HepG2 (cell line): ENCODE measurements around the gene AADACL4. TPM values are rescaled to one million over a fixed set of nuclear protein-coding genes. Genes with fewer than 3 reads are reported as not detected.
A peak's percentile ranks its signal among the peaks of the same experiment; 100 is the strongest.

Source experiments
- CCAR2 ChIP-seq: fragments of 200-400 bp; formaldehyde crosslinking; optimal IDR thresholded peaks from 2 replicates; pipeline ENCODE3; 2018; ENCODE audit warnings: low read depth, mild to moderate bottlenecking, low read length, moderate library complexity
- CCDC6 ChIP-seq: sonication (generic); formaldehyde crosslinking; IDR thresholded peaks from 2 replicates; pipeline ENCODE4 v1.8.1; 2022; ENCODE audit warnings: mild to moderate bottlenecking, missing genetic modification reagents, moderate library complexity
- DNMT1 ChIP-seq: sonication (generic); formaldehyde crosslinking; IDR thresholded peaks from 2 replicates; pipeline ENCODE4 v1.5.1; 2020; ENCODE audit warnings: mild to moderate bottlenecking, missing genetic modification reagents
- GMEB2 ChIP-seq: IDR thresholded peaks from 2 replicates; pipeline ENCODE4 v1.6.1; 2016; ENCODE audit warnings: missing biosample characterization, missing genetic modification reagents, low read depth
- HDAC1 ChIP-seq: sonication (generic); formaldehyde crosslinking; IDR thresholded peaks from 2 replicates; pipeline ENCODE4 v1.5.1; 2020; ENCODE audit warnings: mild to moderate bottlenecking, missing genetic modification reagents
- MED8 ChIP-seq: sonication (generic); formaldehyde crosslinking; IDR thresholded peaks from 2 replicates; pipeline ENCODE4 v1.8.1; 2023; ENCODE audit warnings: mild to moderate bottlenecking, missing genetic modification reagents; ENCODE audit not compliant: insufficient replicate concordance
- MTA1 ChIP-seq: sonication (generic); formaldehyde crosslinking; IDR thresholded peaks from 2 replicates; pipeline ENCODE4 v1.4.0; 2020; ENCODE audit warnings: missing genetic modification reagents, mild to moderate bottlenecking, borderline replicate concordance
- NONO ChIP-seq, 2 experiments: fragments of 450-650 bp in 1 of 2; sonication (generic) in 1 of 2; formaldehyde crosslinking in 1 of 2; IDR thresholded peaks in 1 of 2; conservative IDR thresholded peaks in 1 of 2; 2 replicates each; pipeline versions ENCODE4 v1.6.1 to v1.8.0; 2017 to 2022; ENCODE audit warnings: mild to moderate bottlenecking in 1 of 2, missing genetic modification reagents in 1 of 2, moderate library complexity in 1 of 2
- PRMT3 ChIP-seq: sonication (generic); formaldehyde crosslinking; IDR thresholded peaks from 2 replicates; pipeline ENCODE4 v1.8.1; 2022; ENCODE audit warnings: low read depth, mild to moderate bottlenecking, moderate library complexity, missing genetic modification reagents, borderline replicate concordance
- RCOR2 ChIP-seq: IDR thresholded peaks from 2 replicates; pipeline ENCODE4 v1.6.1; 2016; ENCODE audit warnings: missing biosample characterization, missing genetic modification reagents
- SSRP1 ChIP-seq: IDR thresholded peaks from 2 replicates; pipeline ENCODE4 v1.6.1; 2016; ENCODE audit warnings: control low read depth
- THAP8 ChIP-seq: sonication (generic); formaldehyde crosslinking; IDR thresholded peaks from 2 replicates; pipeline ENCODE4 v1.5.1; 2020; ENCODE audit warnings: missing genetic modification reagents, mild to moderate bottlenecking, borderline replicate concordance
- ZBTB20 ChIP-seq: sonication (generic); formaldehyde crosslinking; IDR thresholded peaks from 2 replicates; pipeline ENCODE4 v1.8.1; 2023; ENCODE audit warnings: missing genetic modification reagents, low read depth, mild to moderate bottlenecking, borderline replicate concordance
- ZFX ChIP-seq: sonication (generic); formaldehyde crosslinking; IDR thresholded peaks from 2 replicates; pipeline ENCODE4 v1.4.0; 2020; ENCODE audit warnings: mild to moderate bottlenecking, low read depth, missing genetic modification reagents, moderate library complexity
- ZNF160 ChIP-seq: sonication (generic); formaldehyde crosslinking; IDR thresholded peaks from 2 replicates; pipeline ENCODE4 v1.8.0; 2022; ENCODE audit warnings: mild to moderate bottlenecking, inconsistent platforms, missing genetic modification reagents
- ZNF530 ChIP-seq: sonication (generic); formaldehyde crosslinking; IDR thresholded peaks from 2 replicates; pipeline ENCODE4 v1.5.0; 2020; ENCODE audit warnings: low read depth, mild to moderate bottlenecking, missing genetic modification reagents
- ZNF619 ChIP-seq: sonication (generic); formaldehyde crosslinking; IDR thresholded peaks from 2 replicates; pipeline ENCODE4 v1.4.0; 2020; ENCODE audit warnings: mild to moderate bottlenecking, missing genetic modification reagents
- ZSCAN9 ChIP-seq: IDR thresholded peaks from 2 replicates; pipeline ENCODE4 v1.6.1; 2016; ENCODE audit warnings: borderline replicate concordance
- polyA plus RNA-seq, 8 experiments: library from polyadenylated mRNA; depleted of rRNA in 3 of 8; stranded (reverse) in 7 of 8; unstranded in 1 of 8; fragments of >200 nt; fragmentation: Illumina TruSeq in 4 of 8; extraction: Trizol in 4 of 8; gene quantifications; 2 replicates each; pipeline versions ENCODE4 v1.2.1 to v1.2.3, GENCODE V29; 2011 to 2016; ENCODE audit warnings: low read depth in 4 of 8, missing spikeins in 1 of 8, mixed read lengths in 1 of 8; ENCODE audit not compliant: insufficient read depth in 1 of 8
- total RNA-seq, 5 experiments: library from RNA; depleted of rRNA; stranded (reverse); fragments of >200 nt; fragmentation: Illumina TruSeq; extraction: Trizol; gene quantifications; 2 replicates each; pipeline ENCODE4 v1.2.3, GENCODE V29; 2016; ENCODE audit warnings: low read depth in 1 of 5
- TF ChIP-seq, protein P1 (sequence below): sonication (generic); formaldehyde crosslinking; IDR thresholded peaks from 2 replicates; pipeline ENCODE4 v1.4.0; 2020; ENCODE audit warnings: mild to moderate bottlenecking, missing genetic modification reagents, borderline replicate concordance
- TF ChIP-seq, protein P2 (sequence below): IDR thresholded peaks from 2 replicates; pipeline ENCODE4 v1.6.1; 2016
- TF ChIP-seq, protein P3 (sequence below): sonication (generic); formaldehyde crosslinking; IDR thresholded peaks from 2 replicates; pipeline ENCODE4 v1.4.0; 2020; ENCODE audit warnings: mild to moderate bottlenecking, low read depth, missing genetic modification reagents
- TF ChIP-seq, protein P4 (sequence below): sonication (generic); formaldehyde crosslinking; IDR thresholded peaks from 2 replicates; pipeline ENCODE4 v1.5.0; 2020; ENCODE audit warnings: missing genetic modification reagents

The AADACL4 gene
- total and polyA plus RNA-seq, 2 of the 13 experiments (the other 11 are each of a cell fraction or from before 2014, with no cell fraction given) = not detected

- TF ChIP-seq CCDC6 (CRISPR knock-in tag) (peak; percentile 68; the same call in 1 of the 2 replicates), GMEB2 (CRISPR knock-in tag) (no peak), NONO (IDR thresholded peaks at IDR 0.05) (no peak), NONO (CRISPR knock-in tag; conservative IDR thresholded peaks at IDR 0.05) (peak; percentile 69; the same call in 1 of the 2 replicates), ZSCAN9 (no peak), MTA1 (CRISPR knock-in tag) (no peak; the same call in 1 of the 2 replicates), ZNF619 (CRISPR knock-in tag) (no peak), ZNF530 (CRISPR knock-in tag) (no peak), ZNF160 (CRISPR knock-in tag) (no peak), HDAC1 (CRISPR knock-in tag) (peak; percentile 18; the same call in 1 of the 2 replicates), ZFX (CRISPR knock-in tag) (peak; percentile 65), THAP8 (CRISPR knock-in tag) (no peak), CCAR2 (no peak), RCOR2 (CRISPR knock-in tag) (no peak), SSRP1 (no peak), DNMT1 (no peak), ZBTB20 (CRISPR knock-in tag) (no peak), PRMT3 (no peak), MED8 (CRISPR knock-in tag) (peak; percentile 67)
- TF ChIP-seq, protein P1, sequence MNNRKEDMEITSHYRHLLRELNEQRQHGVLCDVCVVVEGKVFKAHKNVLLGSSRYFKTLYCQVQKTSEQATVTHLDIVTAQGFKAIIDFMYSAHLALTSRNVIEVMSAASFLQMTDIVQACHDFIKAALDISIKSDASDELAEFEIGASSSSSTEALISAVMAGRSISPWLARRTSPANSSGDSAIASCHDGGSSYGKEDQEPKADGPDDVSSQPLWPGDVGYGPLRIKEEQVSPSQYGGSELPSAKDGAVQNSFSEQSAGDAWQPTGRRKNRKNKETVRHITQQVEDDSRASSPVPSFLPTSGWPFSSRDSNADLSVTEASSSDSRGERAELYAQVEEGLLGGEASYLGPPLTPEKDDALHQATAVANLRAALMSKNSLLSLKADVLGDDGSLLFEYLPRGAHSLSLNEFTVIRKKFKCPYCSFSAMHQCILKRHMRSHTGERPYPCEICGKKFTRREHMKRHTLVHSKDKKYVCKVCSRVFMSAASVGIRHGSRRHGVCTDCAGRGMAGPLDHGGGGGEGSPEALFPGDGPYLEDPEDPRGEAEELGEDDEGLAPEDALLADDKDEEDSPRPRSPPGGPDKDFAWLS (CRISPR knock-in tag) = no peak
- TF ChIP-seq, protein P2, sequence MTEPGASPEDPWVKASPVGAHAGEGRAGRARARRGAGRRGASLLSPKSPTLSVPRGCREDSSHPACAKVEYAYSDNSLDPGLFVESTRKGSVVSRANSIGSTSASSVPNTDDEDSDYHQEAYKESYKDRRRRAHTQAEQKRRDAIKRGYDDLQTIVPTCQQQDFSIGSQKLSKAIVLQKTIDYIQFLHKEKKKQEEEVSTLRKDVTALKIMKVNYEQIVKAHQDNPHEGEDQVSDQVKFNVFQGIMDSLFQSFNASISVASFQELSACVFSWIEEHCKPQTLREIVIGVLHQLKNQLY (CRISPR knock-in tag) = no peak
- TF ChIP-seq, protein P3, sequence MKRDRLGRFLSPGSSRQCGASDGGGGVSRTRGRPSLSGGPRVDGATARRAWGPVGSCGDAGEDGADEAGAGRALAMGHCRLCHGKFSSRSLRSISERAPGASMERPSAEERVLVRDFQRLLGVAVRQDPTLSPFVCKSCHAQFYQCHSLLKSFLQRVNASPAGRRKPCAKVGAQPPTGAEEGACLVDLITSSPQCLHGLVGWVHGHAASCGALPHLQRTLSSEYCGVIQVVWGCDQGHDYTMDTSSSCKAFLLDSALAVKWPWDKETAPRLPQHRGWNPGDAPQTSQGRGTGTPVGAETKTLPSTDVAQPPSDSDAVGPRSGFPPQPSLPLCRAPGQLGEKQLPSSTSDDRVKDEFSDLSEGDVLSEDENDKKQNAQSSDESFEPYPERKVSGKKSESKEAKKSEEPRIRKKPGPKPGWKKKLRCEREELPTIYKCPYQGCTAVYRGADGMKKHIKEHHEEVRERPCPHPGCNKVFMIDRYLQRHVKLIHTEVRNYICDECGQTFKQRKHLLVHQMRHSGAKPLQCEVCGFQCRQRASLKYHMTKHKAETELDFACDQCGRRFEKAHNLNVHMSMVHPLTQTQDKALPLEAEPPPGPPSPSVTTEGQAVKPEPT (CRISPR knock-in tag) = no peak
- TF ChIP-seq, protein P4, sequence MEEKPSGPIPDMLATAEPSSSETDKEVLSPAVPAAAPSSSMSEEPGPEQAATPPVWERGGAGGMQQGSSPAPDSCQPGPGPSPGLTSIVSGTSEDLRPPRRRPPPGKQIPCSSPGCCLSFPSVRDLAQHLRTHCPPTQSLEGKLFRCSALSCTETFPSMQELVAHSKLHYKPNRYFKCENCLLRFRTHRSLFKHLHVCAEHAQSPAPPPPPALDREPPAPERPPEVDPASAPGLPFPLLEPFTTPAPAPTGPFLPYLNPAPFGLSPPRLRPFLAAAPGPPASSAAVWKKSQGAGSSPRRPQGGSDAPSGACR (CRISPR knock-in tag) = no peak; the same call in 1 of the 2 replicates
Measured at GRCh38 chr1:12614402-12615158, 29.3 kb upstream of the AADACL4 start (continued).
